Brain microvascular endothelial cell (primary cell): Measurements from ENCODE around the gene DMRT1.

ENCODE experiments used
- DNase-seq: peaks from one replicate; pipeline ENCODE4 v3.0.0-alpha.2; 2020
- H3K27ac ChIP-seq: fragments of 250-450 bp; sonication (Bioruptor Pico); 2 replicates; pipeline ENCODE4 v1.5.1; 2020; ENCODE audit warnings: mild to moderate bottlenecking, moderate library complexity
- H3K27me3 ChIP-seq: fragments of 250-450 bp; sonication (Bioruptor Pico); replicated peaks from 2 replicates; pipeline ENCODE4 v1.5.1; 2020; ENCODE audit warnings: mild to moderate bottlenecking
- H3K36me3 ChIP-seq: fragments of 250-450 bp; sonication (Bioruptor Pico); replicated peaks from 2 replicates; pipeline ENCODE4 v1.5.1; 2020; ENCODE audit warnings: mild to moderate bottlenecking
- H3K4me3 ChIP-seq: 2 replicates; pipeline ENCODE4 v1.5.1; 2011; ENCODE audit warnings: low read depth, mild to moderate bottlenecking, control low read depth, low read length, moderate library complexity
- in situ Hi-C: cut with HindIII; loops from 2 replicates; pipeline ENCODE4 v1.10.0; 2017; ENCODE audit warnings: low sequenced_read_pairs, low pct_ligation_motif_present
- TF ChIP-seq, protein P1 (sequence below): IDR thresholded peaks from 2 replicates; pipeline ENCODE4 v1.5.1; 2011; ENCODE audit warnings: low read depth, mild to moderate bottlenecking, moderate library complexity, low read length, control low read depth, inconsistent platforms; ENCODE audit errors: missing control alignments

The DMRT1 gene

DNA sequence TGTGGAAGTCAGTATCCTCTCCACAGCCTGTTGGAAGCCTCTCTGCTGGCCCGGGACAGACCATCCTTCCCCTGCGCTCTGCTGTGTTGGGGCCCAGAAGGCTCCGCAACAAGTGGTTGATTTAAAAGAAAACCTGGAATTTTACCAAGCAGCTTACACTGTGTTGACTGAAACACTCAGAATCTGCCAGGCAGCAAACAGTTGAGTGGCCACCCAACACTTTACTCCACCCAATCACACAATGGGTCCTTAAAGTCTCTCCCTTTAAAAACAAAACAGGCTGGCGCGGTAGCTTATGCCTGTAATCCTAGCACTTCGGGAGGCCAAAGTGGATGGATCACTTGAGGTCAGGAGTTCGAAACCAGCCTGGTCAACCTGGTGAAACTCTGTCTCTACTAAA, 107.0 kb downstream of the DMRT1 start:
- in situ Hi-C loops, result no loop called here
- no peaks in the 10 kb centered on the region for H3K36me3 ChIP-seq
- H3K27ac ChIP-seq, result no peak overlapping the region
- no peak for DNase-seq
- TF ChIP-seq, protein P1, sequence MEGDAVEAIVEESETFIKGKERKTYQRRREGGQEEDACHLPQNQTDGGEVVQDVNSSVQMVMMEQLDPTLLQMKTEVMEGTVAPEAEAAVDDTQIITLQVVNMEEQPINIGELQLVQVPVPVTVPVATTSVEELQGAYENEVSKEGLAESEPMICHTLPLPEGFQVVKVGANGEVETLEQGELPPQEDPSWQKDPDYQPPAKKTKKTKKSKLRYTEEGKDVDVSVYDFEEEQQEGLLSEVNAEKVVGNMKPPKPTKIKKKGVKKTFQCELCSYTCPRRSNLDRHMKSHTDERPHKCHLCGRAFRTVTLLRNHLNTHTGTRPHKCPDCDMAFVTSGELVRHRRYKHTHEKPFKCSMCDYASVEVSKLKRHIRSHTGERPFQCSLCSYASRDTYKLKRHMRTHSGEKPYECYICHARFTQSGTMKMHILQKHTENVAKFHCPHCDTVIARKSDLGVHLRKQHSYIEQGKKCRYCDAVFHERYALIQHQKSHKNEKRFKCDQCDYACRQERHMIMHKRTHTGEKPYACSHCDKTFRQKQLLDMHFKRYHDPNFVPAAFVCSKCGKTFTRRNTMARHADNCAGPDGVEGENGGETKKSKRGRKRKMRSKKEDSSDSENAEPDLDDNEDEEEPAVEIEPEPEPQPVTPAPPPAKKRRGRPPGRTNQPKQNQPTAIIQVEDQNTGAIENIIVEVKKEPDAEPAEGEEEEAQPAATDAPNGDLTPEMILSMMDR, result no peak
- no peak overlapping the region for H3K4me3 ChIP-seq
- no peaks in the 10 kb centered on the region for H3K27me3 ChIP-seq

DNA sequence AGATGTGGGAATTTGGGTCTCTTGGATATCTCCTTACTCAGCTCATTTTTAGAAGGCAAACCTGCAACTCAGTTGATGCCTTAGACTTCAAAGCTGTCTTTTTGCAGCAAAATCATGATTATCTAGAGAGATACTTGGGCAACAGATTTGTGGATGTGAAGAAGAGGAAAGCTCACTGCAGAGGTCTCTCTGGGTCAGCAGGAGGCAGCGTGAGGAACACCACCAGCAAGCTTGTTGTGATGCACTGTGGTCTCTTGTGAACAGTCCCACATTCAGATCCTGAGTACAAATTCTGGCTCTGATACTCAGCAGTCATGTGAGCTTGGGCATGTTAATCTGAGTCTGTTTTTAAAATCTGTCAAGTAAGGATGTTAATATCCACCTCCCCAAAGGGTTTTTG, 108.6 kb downstream of the DMRT1 start:
- no peak for DNase-seq
- no peak overlapping the region for H3K27ac ChIP-seq
- H3K4me3 ChIP-seq, result no peak overlapping the region
- TF ChIP-seq, protein P1, result no peak
- in situ Hi-C loops, result no loop called here
- no peaks in the 10 kb centered on the region for H3K36me3 ChIP-seq
- no peaks in the 10 kb centered on the region for H3K27me3 ChIP-seq

GRCh38 chr9:952546-952945, 111.0 kb downstream of the DMRT1 start:
- in situ Hi-C loops, result no loop called here
- no peak for DNase-seq
- Histone ChIP-seq H3K36me3 (no peaks in the 10 kb centered on the region), H3K4me3 (no peak overlapping the region), H3K27ac (no peak overlapping the region), H3K27me3 (no peaks in the 10 kb centered on the region)
- TF ChIP-seq, protein P1, result no peak

DNA sequence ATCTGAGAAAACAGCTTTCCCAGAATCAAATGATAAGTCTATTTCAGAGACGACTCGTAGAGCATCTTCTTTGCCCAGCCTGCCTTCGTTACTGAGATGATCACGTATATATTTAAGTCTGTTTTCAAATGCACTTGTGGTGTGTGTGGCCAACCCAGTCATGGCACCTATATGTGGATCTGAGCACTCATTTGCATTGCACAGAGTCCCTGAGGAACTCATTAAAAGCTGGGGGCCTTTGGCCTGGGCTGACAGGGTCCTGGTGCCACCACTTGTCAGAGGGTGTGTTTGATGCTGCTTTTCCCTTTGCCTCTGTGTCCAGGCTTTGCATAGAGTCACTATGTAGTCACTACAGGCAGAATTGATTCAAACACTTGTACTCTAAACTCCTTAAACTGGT, 117.6 kb downstream of the DMRT1 start:
- no peaks in the 10 kb centered on the region for H3K27me3 ChIP-seq

GRCh38 chr9:959914-960313, 118.4 kb downstream of the DMRT1 start:
- H3K27ac ChIP-seq, result no peak overlapping the region
- no peaks in the 10 kb centered on the region for H3K36me3 ChIP-seq
- in situ Hi-C loops, result no loop called here
- H3K27me3 ChIP-seq, result no peaks in the 10 kb centered on the region
- DNase-seq, result no peak
- TF ChIP-seq, protein P1, result no peak
- H3K4me3 ChIP-seq, result no peak overlapping the region

More for the DNA sequence above, 117.6 kb downstream of the DMRT1 start:
- TF ChIP-seq, protein P1, result no peak
- in situ Hi-C loops, result no loop called here
- Histone ChIP-seq H3K36me3 (no peaks in the 10 kb centered on the region), H3K4me3 (no peak overlapping the region), H3K27ac (no peak overlapping the region)
- DNase-seq, result no peak

DNA sequence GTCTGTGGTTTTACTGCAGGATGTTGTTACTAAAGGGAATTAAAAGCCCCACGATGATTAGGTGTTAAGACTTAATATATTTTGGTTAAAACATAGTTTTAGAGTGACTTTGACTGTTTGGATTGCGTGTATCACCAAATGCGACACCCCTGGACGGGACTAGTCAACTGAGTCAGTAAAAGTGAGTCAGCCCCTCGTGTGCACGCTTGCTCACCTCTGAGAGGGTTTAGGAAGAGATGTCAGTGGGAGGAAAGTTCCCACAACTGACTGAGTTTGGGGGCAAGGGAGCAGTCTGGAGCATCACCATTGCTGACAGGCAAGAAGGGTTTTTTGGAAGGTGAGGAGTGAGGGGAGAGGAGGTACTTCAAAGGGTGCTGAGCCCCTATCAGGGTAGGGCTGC, 120.5 kb downstream of the DMRT1 start:
- no peak overlapping the region for H3K27ac ChIP-seq
- H3K4me3 ChIP-seq, result no peak overlapping the region
- no peak for DNase-seq
- TF ChIP-seq, protein P1, result no peak
- in situ Hi-C loops, result no loop called here
- H3K36me3 ChIP-seq, result no peaks in the 10 kb centered on the region
- peaks cover 12% of the 10 kb centered on the region for H3K27me3 ChIP-seq
